Dedifferentiated amniotic fluid mesenchymal stem cell (primary cell): ENCODE results near the gene RASIP1.

Experiments used
- DNase-seq: peaks from one replicate; pipeline ENCODE4 v3.0.0-alpha.2; 2016; ENCODE audit errors: extremely low spot score

The RASIP1 gene

GRCh38 chr19:48755084-48755641 lies 14.8 kb upstream of the RASIP1 start, which contains the start of gene FGF21:
TSS of gene FGF21 (plus strand) at chr19:48755524. CDS start at chr19:48756237, 713 bp downstream.
- DNase-seq, result no peak

DNA sequence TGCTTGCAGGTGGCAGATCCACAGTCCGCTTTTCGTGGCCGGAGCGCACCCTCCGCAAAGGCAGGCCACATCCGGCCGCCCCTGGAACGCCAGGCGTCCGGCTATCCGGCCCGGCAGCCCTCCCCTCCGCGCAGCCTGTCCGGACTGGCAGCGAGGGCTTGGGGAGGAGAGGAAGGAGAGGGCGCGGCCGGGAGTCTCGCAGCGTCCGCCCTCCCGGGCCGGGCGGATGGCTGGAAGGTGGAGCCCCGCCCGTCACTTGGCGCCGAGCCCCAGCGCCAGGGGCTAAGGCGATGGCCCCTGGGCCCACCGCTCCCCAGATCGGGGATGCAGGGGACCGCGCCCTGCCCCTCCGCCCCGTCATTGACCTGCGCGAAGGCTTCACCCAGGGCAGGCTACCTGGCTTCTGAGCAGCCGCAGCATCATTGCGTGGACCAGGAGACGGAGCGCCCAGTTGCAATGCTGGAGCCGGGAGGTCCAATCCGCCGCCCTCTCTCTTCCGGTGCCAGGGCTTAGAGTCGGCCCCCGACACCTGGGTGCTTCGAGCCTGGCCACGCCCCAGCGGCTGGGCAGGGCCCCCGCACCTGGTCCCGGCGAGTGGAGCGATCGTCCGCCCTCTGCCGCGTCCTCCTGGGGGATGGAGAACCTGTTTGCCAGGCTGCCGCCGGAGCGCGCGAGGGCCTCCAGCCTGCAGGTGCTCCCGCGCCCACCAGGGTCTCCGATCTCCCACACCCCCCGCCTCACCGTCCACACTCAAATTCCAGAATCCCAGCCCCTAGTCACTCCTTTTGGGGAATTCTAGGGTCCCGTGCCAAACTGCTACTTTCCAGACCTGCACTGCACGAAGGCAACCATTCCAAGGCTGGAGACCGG lies 12.3 kb upstream of the RASIP1 start, which contains the start of gene FUT1:
TSS of gene FUT1 (minus strand) at position 146 of the 870 bp plus-strand sequence. CDS start 1,360 bp downstream, outside the sequence.
- no peak for DNase-seq

DNA sequence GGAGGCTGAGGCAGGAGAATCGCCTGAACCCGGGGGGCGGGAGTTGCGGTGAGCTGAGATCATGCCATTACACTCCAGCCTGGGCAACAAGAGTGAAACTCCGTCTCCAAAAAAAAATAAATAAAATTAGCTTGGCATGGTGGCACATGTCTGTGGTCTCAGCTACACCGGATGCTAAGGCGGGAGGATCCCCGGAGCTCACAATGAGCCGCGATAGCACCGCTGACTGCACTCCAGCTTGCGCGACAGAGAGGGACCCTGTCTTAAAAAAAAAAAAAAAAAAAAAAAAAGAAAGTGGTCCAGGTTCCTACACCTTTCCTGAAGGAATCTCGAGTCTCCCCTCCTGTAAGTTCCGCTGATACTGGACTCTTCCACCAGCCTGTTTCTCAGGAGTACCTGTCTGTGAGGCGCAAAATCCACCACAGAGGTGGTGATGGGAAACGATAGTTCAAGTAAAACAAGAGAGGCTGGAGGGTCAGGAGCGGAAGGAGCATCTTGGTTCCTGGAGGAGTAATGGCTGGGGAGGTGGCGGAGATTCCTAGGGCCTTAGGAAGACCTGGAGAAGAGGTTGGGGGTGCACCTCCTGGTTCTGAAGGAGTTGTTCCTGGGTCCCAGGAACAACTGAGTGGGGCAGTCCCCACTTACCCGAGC lies 11.6 kb upstream of the RASIP1 start:
- DNase-seq, result no peak

GRCh38 chr19:48750771-48751504 lies 10.5 kb upstream of the RASIP1 start:
- DNase-seq, result no peak

- no peak for DNase-seq
Measured at GRCh38 chr19:48750351-48750750, 9.9 kb upstream of the RASIP1 start.

DNA sequence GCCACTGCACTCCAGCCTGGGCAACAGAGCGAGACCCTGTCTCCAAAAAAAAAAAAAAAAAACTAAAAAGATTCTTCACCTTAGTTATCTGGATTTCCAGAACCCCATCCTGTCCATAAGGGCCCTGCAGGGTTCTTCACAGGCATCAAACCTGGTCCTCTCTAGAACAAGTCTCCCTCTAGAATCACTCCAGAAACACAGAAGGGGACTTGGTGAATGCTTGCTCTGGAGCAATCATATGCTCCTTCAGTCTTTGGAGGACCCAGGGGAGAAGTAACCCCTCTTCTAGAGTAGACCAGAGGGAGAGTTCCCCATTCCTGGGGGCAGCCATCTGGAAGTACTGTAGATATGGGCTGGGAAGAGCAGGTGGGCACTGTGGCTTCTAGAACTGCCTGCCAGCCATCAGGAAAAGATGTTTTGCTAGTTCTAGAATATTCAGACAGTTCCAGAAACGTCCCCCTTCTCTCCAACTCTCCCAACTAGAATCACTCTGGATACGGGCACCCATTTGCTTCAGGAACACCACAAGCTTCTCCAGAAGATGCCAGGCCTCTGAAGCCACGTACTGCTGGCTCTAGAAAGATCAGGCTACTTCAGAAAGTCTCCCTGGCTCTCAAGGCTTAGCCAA lies 9.3 kb upstream of the RASIP1 start:
- no peak for DNase-seq

- DNase-seq, result peak; percentile 85
Measured at GRCh38 chr19:48746738-48747575, 6.5 kb upstream of the RASIP1 start, which contains the start of gene IZUMO1. TSS of gene IZUMO1 (minus strand) at chr19:48746909. CDS start at chr19:48745859, 1,050 bp downstream.

GRCh38 chr19:48746110-48746509 lies 5.7 kb upstream of the RASIP1 start:
- no peak for DNase-seq

DNA sequence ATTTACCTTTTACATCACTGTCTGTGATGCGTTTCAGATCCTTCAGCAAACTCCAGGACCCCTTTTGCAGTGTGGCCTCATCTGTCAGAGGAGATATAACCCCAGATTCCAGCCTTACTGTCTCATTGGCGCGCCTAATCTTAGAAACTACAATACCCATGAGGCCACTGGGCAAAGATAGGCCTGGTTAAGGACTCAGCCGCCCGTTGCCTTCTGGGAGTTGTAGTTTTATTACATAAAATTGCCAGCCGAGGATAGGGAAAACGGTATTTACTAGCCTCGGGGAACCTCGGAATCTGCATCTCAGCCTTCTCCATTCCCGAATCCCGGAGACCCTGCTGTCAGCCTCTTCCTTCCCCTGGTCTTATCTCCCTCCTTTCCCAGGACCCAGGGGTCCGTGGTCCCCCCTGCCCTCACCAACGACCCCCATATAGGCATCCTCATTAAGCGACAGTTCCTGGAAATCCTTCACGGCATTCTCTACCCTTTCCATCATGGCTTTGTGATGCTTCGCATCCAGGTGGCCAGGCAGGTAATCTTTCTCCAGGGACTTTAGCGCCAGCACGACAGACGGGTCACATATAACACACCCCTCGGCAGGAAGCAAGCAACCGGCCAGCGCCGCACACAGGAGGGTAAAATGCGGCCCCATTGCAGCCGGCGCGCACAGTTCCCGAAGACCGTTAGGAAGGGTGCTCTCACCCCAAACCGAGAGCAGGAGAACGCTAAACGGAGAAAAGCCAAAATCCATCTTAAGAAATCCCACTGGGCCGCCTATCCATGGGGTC lies 5.0 kb upstream of the RASIP1 start:
- DNase-seq, result peak; percentile 26

DNA sequence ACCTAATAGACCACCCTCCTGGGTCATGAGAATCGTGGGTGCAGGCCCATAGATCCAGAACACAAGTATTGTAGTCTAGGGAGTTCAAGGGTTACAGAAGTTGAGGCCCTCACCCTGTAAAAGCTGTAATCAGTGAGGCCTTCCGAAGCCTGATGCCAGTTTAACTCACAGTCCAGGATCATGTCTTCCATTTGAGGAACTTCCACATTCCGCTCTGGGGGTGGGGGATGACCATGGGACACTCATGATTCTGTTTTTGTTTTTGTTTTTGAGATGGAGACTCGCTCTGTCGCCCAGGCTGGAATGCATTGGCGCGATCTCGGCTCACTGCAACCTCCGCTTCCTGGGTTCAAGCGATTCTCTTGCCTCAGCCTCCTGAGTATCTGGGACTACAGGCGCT lies 1.7 kb upstream of the RASIP1 start:
- no peak for DNase-seq

GRCh38 chr19:48741129-48741999 lies 954 bp upstream of the RASIP1 start:
- DNase-seq, result no peak

- no peak for DNase-seq
Measured at GRCh38 chr19:48739404-48740163, 826 bp downstream of the RASIP1 start.

GRCh38 chr19:48738557-48739403 lies 1.6 kb downstream of the RASIP1 start:
- no peak for DNase-seq

GRCh38 chr19:48737360-48737998 lies 2.9 kb downstream of the RASIP1 start:
- DNase-seq, result no peak

DNA sequence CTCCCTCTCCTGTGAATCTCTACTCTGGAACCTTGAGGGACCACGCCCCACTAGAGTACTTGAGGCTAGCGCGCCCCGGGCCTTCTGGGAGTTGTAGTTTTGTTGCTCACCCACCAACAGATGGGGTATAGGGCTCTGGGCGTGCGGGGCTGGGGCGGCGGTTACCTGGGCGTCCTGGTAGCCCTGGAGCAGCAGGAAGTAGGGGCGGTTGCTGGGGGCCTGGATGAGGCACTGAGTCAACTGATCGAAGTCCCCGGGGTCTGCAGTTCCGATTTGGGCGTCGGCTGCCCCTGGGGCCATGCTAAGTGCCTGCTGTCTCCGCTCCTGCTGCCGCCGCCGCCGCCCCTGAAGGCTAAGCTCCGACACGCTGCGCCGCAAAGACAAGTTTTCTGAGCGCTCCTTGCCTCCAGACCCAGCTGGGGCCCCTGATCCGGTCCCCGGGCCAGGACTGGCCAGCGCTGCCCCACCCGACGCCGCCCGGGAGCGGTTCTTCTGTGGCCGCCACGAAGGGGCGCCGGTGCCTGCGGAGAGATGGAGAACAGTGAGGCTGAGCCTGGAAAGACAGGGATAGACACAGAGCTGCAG lies 5.3 kb downstream of the RASIP1 start:
- no peak for DNase-seq

DNA sequence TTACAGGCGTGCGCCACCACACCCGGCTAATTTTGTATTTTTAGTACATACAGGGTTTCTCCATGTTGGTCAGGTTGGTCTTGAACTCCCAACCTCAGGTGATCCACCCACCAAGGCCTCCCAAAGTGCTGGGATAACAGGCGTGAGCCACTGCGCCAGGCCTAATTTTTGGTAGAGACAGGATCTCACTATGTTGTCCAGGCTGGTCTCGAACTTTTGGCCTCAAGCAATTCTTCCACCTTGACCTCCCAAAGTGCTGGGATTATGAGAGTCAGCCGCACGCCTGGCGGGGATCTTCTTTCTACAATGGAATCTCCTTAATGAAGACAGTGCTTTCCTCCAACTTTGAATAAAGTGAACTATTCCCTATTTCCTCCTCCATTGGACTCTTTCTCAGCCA lies 5.8 kb downstream of the RASIP1 start:
- DNase-seq, result no peak
